Activated CD4-positive, CD25-positive, alpha-beta regulatory T cell (primary cell): ENCODE data around the gene LCT.
"Not testable (repeated sequence)": the region's sequence is repeated elsewhere in the genome, so short reads cannot be mapped to it uniquely, and the experiment has no call there.

Experiments used
- DNase-seq, 4 experiments: peaks; one replicate each; lab custom pipeline; 2025; lab: John Stamatoyannopoulos, UW

Gene LCT

DNA sequence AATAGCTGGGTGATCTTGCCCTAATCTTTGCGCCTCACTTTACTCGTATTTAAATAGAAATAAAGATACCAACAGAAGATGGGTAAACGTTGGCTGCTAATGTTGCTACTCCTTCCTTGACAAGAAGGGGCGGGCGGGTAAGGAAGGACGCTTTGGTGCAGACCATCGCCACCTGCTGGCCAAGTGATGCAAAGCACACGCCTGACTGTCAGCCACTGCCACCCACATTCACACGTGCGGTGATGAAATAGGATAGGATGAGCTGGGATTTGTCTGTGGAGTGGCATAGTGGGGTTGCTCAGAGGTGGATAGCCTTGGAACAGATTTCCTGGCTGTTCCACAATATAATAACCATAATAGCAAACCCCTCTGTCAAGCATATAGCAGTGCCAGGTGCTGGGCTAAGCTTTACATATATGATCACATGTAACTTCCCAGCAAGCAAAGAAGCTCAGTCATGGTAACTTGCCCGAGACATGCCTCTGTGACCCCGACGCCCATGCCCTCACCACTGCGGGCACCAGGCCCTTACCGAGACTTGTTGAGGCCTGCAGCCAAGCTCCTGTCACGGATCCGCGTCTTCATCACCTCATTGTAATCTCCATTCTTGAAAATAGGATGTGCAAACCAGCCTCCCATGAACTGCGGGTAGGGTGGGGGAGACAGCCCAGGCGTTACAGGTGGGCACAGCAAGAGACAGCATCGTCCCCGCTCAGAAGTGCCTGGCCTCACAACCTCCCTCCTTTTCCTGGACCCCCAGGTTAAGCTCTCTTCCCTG, 39.3 kb downstream of the LCT start:
- DNase-seq, result peak; percentile 47 to 65 (median 52)

DNA sequence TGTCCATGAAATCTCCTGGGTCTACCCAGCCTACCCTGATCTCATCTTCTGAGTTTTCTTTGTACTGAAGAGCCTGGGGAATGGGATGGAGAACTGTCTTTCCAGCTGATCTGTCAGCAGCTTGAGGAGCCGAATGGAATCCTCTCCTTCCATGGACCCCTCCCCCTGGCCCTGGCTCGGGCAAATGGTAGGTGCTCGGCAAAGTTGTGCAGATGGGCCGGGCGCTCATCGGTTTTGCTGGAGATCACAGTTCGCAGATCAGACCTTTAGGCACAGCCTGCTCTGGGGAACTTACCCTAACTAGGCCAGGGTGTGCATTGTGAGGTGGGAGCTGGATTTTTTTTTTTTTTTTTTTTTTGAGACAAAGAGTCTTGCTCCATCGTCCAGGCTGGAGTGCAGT, 40.4 kb downstream of the LCT start:
- DNase-seq, result no peak

DNA sequence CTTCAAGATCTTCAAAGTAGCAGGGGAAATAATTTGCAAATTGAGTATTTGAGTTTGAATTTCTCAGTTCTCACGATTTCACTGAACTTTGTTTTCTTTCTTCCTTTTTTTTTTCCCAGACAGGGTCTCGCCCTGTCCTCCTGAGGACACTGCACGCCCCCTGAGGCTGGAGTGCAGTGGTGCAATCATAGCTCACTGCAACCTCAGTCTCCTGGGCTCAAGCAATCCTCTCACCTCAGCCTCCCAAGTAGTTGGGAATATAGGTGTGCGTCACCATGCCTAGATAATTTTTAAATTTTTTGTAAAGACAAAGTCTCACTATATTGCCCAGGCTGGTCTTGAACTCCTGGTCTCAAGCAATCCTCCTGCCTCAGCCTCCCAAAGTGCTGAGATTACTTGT, 41.3 kb downstream of the LCT start:
- DNase-seq, result not testable (repeated sequence)

DNA sequence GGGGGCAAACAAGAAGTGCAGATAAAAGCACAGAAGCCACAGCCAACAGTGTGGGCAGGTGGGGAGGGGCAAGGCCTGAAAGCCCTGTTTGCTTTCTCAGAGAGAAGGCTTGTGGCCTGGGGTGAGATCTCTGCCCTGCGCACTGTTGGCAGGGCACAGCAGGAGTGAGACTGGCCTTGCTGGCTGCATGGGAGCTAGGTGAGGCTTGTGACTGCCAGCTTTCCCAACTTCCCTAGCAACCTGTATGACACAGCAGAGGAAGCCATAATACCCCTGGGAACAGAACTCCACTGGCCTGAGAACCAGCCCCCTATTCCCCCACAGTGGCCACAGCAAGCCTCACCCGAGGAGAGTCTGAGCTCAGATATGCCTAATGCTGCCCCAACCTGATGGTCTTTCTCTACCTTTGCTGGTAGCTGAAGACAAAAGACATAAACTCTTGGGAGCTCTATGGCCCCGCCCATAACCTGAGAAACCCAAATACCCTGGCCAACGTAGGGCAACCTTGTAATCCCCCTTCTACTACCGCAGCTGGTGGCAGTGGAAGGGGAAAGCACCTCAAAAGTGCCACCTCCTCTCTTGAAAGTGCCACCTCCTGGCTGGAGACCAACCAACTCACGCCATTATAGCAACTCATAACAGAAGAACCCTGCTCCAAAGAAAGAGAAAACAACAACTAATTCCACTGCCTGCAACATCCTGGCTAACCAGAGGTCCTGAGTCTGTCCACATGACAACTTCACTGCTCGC, 44.4 kb downstream of the LCT start:
- DNase-seq, result no peak

DNA sequence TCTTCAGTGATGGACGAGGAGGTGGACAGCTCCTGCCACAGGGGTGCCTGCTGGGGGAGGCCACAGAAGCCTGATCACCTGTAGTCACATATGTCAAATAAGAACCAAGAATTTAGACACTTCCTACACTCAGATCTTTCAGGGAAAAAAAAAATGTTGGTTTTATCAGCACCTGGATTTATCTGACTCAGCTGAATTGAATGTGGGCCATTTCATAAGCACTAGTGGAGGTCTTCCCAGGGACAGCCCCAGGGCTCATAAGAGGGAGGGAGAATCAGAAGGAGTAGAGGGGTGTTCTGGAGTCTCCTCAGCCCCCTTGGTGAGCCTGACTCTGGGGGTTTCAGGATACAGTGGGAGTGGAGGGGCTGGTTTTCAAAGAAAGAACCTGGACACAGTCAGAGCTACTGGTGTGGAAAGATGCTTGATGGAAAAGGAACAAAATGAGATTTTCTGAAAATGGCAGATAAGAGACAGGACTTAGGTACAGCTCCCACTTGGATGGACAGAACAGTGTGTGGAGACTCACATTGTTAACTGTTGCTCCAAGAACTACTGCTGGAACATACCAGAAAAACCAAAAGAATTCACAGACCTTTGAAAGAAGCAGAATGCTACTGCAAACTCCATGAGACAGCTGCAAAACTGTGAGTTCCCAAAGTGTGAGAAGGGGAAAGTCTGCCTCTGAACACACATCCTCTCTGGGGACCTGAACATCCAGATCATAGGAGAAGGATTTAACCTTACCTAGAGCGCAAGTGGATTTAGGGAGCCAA, 45.4 kb downstream of the LCT start:
- no peak for DNase-seq

DNA sequence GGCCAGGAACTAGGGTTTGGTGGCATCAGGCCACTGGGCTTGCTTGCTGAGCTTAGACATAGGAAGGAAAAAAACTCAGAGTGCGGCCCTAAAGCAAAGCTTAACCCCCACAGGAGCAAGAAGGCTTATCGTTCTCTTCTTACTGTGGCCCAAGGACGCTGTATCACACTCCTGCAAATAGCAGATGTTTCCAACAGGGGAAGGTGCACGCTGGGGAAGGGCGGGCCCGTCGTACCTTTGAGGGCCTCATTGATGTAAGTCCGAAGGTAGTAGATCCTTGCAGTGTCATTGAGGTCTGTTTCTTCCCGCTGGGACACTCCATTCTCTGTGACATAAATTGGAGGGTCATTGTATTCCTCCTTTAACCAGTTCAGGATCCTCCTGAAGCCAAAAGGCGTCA, 46.6 kb downstream of the LCT start:
- DNase-seq, result no peak

DNA sequence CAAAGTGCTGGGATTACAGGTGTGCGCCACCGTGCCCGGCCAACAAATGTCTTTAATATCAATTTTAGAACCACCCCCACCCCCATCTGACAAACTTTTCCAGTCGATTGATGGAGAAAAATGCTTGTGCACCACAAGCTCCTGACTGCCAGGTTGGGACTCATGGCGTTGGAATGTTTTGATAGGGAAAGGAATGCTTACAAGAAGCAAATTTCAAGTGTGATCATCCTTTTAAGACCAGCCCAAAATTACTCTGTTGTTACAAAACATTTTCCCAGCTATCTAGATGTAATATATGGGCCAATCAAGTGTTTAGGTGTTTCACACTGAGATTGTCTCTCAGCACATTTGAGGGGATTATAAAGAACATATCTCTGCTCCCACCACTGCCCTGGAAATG, 50.2 kb downstream of the LCT start:
- no peak for DNase-seq

DNA sequence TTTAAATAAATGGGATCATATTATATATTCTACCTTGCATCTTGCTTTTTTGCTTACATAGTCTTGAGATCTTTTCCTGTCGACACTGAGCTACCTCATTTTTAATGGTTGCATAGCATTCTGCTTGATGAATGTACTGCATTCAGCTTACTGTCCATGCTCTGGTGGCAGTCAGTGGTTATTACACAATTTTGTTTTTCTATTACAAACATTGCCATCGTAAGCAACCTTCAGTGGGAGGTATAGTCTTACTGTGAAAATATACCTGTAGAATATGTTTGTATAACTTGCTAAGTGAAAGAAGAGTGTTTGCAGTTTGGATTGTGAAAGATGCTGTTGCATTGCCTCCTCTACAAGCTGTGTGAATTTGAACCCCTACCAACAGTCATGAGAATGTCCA, 52.0 kb downstream of the LCT start:
- no peak for DNase-seq

DNA sequence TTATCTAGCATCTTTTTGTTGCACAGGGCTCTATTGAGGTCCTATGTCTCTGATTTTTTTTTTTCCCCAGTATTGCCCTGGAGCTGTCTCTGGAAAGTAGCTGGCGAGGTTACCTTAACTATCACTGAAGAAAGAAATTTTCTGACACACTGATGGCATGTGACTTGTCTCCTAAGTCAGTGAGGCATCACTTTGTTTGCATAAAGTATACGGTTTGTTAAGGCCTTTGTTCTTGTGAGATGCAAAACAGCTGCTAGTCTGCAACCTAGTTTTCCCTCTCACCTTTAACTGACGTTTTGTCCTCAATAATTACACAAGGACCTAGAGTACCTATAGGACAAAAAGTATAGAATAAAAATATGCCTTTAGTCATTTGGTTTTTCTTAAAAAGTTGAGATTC, 53.5 kb downstream of the LCT start:
- no peak for DNase-seq

DNA sequence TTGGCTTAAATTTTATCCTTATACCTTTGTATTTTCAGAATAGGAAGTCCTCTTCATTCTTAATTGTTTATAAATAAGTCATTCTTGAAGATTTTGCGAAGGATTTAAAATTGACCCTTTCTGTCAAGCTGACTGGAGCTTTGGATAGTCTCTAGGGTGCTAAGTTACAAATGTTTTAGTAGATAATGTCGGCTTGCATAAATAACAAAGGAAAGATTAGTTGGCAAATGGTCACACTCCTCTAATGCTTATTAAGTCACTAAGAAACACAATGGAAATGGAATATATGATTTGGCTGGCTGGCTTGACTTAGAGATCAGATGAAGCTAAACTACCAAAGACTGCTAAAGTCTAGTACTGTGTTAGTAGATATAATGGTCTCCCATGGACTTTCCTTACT, 54.8 kb downstream of the LCT start:
- no peak for DNase-seq

DNA sequence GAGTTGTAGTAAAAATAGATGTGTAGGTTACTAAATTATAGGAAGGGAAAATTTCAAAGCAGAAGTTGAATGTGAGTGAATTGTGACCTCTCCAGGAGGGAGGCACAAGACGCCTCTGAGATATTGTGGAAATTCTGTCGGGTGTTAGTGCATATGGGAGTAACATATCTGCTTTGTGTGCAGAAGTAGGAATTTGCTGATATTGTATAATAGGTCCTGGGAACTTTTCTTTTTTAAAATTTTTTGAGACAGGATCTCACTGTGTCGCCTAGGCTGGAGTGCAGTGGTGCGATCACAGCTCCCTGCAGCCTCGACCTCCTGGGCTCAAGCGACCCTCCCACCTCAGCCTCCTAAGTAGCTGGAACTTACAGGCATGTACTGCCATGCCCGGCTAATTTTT, 60.6 kb downstream of the LCT start:
- no peak for DNase-seq

DNA sequence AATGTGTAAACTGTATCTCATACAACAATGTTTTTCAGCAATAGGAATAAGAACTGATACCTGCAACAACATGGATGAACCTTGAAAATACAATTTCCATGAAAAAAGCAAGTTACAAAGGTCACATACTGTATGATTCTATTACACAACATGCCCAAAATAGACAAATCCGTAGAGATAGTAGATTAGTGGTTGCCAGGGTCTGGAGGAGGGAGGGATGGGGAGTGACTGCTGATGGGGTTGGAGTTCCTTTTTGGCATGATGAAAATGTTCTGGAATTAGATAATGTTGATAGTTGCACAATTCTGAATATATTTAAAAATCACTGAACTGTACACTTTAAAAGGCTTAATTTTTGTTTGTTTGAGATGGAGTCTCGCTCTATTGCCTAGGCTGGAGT, 61.6 kb downstream of the LCT start:
- DNase-seq, result no peak

DNA sequence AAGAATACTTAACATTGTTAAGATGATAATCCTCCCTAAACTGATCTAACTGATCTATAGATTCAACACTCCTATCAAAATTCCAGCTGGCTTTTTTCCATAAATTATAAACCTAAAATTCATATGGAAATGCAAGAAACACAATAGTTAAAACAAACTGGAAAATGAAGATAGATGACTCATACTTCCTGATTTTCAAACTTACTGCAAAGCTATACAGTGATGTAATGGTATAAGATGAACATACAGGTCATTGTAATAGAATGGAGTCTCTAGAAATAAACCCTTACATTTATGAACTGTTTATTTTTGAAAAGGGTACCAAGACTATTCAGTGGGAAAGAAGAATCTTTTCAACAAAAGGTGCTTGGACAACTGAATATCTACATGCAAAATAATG, 63.1 kb downstream of the LCT start:
- DNase-seq, result no peak

DNA sequence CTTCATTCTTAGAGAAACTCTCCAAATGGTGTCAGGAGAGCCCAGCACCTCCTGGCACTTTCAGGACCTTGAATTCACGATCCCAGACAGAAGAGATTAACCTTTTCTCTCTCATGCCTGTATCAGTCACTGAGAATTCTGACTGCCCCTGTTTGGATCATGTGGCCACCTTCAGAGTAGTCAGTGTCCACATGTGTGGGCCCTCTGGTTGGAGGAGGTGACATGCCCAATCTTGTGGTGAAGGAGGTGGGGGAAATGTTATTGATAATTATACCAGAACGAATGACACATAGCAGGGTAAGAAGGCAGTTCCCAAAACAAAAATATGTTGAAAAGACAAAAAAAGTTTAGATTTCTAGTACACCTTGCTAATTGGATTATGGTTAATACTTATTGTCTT, 63.7 kb downstream of the LCT start:
- DNase-seq, result no peak

DNA sequence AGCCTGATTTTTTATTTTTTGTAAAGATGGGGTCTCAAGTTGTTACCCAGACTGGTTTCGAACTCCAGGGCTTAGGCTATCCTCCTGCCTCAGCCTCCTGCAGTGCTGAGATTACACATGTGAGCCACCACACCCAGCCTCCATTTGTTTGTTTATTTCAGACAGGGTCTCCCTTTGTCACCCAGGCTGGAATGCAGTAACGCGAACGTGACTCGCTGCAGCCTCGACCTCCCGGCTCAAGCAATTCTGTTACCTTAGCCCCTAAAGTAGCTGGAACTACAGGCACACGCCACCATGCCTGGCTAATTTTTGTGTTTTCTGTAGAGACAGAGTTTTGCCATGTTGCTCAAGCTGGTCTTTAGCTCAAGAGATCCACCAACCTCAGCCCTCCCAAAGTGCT, 68.1 kb downstream of the LCT start:
- DNase-seq, result no peak

DNA sequence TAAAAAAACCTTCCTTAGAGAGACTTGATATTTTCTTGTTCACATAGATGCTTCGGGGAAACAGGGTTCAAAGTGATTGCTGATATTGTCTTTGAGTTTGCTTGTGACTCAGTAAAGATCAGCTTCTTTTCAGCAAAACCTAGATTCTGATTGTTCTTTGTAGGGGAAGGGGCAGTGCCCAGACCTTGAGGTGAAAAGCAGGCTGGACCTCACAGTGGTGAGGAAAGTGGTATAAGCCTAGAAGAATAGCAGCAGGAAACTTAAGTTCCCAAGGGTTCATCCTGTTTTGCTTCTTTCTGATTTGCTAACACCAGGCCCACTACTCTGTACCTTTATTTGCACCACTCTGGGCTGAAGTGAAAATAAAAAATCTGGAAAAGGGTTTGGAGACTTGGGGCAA, 74.5 kb downstream of the LCT start:
- DNase-seq, result no peak

DNA sequence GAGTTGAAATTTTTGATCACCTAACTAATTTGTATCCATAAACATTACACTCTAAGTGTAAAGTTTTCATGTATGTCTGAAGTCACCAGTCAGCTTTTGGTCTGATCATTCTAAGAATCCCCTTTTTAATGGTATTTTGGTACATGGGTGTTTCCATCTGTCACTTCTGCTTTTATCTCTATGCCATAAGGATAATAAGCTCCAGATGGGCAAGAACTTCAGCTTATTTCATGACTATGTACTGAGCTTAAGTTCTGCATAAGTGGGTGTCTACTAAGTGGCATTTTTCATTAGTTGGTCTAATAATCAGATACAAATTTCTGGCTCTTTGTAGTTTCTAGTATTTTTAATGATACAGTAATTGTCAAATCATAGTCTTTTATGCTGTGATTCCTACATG, 75.0 kb downstream of the LCT start:
- no peak for DNase-seq

DNA sequence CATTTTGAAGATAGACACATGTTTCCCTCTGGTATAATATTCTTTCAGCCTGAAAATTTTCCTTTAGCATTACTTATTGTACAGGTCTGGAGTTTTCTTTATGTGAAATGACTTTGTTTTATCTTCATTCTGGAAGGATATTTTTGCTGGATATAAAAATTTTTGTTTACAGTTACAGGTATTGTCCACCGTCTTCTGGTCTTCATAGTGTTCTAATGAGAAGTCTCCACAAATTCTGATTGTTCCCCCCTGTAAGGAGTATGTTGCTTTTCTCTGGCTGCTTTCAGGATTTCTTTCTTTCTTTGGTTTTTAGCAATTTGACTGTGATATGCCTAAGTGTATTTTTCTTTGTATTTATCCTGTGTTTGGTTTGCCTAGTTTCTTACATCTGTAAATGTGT, 80.3 kb downstream of the LCT start:
- DNase-seq, result no peak

DNA sequence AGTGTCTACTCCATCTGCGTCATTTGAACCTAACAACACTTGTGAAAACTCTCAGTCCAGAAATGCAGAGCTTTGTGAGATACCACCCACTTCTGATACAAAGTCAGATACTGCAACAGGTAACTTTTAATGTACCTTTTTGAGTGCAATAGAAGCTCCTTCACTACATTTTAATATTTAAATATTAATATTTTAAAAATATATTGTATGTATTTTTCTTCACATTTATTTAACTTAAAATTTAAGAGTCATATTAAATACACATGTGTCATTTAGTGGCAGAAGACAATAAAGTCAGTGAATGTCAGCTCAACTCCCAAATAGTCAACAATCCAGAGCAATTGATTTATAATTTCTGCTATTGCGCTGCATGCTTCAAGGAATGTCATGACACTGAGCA, 81.4 kb downstream of the LCT start:
- no peak for DNase-seq

DNA sequence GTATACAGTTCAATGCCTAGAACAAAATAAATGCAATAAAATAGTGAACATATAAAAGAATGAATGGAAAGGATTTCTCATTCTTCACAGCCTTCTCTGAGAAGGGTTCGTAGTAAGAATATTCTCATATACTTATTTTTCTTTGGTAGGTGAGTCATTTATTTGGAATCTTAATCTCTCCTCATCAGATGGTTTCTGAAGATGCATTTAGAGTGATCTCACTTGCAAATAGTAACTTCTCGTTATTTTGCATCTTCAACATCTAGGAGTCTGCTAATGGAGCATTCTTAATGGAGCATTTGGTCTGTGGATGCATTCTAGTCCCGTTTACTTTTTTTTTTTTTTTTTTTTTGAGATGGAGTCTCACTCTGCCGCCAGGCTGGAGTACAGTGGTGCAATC, 91.4 kb downstream of the LCT start:
- no peak for DNase-seq

DNA sequence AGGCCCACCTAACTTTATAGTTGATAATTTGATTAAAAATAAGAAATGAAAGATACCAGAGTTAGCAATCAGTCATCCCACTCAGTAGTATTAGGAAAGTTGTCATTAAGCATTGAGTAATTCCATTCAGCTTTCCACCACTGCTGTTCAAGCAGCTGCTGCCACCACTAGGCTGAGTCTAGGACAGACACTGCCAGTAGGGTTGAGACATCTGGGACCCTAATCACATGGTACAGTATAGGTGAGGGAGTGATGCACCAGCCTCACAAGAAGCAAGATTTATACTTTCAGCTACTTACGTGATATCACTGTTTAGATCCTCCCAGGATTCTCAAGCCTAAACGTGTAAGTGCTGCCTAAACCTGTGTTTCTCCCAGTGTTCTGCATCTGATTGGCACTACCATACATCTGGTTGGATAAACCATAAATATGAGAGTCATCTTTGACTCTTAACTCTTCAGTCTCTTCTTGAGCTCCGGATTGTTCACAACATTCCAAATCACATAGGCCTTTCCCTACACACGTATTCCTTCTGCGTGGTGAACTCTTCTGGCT, 92.1 kb downstream of the LCT start:
- DNase-seq, result no peak

DNA sequence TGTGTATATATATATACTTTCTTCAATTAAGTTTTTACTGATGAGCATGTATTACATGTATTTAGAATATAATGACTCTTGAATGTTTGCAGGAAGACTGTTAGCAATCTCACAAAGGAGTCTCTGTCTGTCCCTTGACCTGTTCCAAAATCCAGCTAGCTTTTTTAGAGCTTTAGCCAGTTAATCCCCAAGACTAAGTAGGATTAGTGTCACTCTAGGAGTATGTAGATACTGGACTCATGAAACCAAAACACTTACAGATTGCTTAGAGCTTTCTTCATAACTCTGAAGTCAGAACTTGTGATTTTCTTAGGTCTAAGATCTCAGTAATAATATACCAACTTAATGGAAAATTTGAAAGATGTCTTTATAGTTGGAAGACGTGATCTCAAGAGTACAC, 93.1 kb downstream of the LCT start:
- no peak for DNase-seq

DNA sequence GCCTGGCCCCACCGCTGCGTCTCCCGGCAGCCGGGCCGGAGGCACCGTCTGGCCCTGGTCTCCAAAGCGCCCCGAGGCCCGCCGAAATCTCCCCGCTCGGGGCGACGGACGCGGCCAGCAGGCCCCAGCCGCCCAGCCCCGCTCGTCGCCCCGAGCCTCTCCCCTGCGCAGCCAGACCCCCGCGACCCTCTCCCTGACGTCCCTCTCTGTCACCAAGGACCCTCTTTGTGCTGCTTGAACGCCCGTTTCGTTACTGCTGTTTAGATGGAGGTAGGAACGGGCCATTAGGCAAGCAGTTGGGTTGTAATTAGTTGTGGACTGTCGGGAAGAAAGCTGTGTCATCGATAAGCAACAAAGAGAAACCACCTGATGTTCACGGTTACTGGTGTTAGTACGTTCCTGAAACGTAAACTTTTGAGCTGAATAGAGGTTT, 94.6 kb downstream of the LCT start:
- DNase-seq, result peak in 2 of 4 experiments; percentile 34 to 50
